HG02610 (cell line): ENCODE results near the gene PCDHA13.
"Not testable (repeated sequence)": the region's sequence is repeated elsewhere in the genome, so short reads cannot be mapped to it uniquely, and the experiment has no call there.

Experiments used
- ATAC-seq: cut with Tn5 transposase; IDR thresholded peaks from one replicate; pipeline ENCODE4 v1.9.1; 2021; ENCODE audit warnings: mild to moderate bottlenecking, moderate library complexity; ENCODE audit not compliant: unreplicated experiment

PCDHA13 gene, protein sequence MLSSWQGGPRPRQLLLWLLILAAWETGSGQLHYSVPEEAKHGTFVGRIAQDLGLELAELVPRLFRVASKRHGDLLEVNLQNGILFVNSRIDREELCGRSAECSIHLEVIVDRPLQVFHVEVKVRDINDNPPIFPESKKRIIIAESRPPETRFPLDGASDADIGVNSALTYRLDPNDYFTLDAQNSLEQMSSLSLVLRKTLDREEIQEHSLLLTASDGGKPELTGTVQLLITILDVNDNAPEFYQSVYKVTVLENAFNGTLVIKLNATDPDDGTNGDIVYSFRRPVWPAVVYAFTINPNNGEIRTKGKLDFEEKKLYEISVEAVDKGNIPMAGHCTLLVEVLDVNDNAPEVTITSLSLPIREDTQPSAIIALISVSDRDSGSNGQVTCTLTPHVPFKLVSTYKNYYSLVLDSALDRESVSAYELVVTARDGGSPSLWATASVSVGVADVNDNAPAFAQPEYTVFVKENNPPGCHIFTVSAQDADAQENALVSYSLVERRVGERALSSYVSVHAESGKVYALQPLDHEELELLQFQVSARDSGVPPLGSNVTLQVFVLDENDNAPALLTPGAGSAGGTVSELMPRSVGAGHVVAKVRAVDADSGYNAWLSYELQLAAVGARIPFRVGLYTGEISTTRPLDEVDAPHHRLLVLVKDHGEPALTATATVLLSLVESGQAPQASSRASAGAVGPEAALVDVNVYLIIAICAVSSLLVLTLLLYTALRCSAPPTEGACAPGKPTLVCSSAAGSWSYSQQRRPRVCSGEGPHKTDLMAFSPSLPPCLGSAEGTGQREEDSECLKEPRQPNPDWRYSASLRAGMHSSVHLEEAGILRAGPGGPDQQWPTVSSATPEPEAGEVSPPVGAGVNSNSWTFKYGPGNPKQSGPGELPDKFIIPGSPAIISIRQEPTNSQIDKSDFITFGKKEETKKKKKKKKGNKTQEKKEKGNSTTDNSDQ

DNA sequence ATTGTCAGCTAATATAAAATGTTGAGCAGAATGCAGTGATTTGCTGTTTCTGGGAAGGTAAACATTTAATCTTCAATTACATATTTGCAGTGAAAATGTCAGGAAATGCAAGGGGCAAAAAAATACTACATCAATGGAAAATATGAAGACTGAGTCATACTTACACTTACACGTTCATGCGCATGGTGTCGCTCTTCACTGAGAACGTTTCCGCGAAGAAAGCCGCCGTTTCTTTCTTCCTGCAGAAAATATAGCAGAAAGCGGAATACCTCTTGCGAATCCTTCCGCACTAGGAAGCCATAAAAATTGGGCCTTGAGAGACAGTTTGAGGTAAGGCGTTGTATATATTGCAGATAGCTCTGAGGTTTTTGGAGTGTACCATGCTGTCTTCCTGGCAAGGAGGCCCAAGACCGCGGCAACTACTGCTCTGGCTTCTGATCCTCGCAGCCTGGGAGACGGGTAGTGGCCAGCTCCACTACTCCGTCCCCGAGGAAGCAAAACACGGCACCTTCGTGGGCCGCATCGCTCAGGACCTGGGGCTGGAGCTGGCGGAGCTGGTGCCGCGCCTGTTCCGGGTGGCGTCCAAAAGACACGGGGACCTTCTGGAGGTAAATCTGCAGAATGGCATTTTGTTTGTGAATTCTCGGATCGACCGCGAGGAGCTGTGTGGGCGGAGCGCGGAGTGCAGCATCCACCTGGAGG is at the start of gene PCDHA13:
PCDHA13 (plus strand) TSS at position 236 of the 702 bp plus-strand sequence; CDS start at position 381, 145 bp downstream.
- ATAC-seq: no peak

DNA sequence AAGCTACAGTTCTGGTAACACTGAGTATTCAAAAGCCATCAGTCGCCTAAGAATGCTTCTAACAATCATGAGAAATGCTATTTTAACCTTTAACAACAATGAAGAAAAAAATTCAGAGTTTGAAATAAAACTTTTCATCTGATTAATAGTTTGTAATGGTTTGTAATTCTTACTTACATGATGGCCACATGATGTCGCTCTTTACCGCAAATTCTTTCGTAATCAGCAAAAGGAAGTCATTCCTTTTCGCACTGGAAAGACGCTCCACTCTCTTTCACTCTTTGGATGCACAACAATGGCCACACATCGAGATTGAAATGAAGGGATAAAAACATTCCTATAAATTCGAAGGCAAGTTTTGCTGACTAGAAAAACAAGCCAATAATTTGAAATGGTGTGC is 47.9 kb upstream of the PCDHA13 start, which contains the start of gene PCDHA7:
PCDHA7 (plus strand) TSS at position 277 of the 400 bp plus-strand sequence; CDS start at position 392, 115 bp downstream.
- ATAC-seq: no peak

DNA sequence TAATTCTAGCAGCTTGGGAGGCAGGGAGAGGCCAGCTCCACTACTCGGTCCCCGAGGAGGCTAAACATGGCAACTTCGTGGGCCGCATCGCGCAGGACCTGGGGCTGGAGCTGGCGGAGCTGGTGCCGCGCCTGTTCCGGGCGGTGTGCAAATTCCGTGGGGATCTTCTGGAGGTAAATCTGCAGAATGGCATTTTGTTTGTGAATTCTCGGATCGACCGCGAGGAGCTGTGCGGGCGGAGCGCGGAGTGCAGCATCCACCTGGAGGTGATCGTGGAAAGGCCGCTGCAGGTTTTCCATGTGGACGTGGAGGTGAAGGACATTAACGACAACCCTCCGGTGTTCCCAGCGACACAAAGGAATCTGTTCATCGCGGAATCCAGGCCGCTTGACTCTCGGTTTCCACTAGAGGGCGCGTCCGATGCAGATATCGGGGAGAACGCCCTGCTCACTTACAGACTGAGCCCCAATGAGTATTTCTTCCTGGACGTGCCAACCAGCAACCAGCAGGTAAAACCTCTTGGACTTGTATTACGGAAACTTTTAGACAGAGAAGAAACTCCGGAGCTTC is 47.4 kb upstream of the PCDHA13 start:
- not testable (repeated sequence) for ATAC-seq

- ATAC-seq: no peak
Observed at GRCh38 chr5:140835622-140836510, 46.1 kb upstream of the PCDHA13 start.

DNA sequence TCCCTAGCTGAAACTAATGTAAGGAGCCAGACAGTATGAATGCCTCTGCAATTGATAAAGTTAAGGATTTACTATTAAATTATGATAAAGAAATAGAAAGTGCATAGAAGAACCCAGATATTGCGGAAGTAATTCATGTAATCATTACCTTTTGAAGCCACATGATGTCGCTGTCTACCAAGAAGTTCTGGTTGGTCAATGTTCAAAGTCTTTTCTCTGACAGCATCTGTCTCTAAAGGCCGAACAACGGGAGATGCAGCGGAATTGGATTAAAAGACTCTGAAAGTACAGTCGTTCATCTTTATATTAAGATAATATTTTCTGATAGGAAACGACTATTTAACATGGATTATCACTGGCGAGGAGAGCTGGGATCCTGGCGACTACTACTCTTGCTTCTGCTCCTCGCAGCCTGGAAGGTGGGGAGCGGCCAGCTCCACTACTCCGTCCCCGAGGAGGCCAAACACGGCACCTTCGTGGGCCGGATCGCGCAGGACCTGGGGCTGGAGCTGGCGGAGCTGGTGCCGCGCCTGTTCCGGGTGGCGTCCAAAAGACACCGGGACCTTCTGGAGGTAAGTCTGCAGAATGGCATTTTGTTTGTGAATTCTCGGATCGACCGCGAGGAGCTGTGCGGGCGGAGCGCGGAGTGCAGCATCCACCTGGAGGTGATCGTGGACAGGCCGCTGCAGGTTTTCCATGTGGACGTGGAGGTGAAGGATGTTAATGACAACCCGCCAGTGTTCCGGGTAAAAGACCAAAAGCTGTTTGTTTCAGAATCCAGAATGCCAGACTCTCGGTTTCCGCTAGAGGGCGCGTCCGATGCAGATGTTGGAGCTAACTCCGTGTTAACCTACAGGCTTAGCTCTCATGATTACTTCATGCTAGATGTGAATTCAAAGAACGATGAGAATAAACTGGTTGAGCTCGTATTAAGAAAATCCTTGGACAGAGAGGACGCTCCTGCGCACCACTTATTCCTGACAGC is 40.7 kb upstream of the PCDHA13 start, which contains the start of gene PCDHA8:
PCDHA8 (plus strand) TSS at position 210 of the 985 bp plus-strand sequence; CDS start at position 345, 135 bp downstream.
- no peak for ATAC-seq

DNA sequence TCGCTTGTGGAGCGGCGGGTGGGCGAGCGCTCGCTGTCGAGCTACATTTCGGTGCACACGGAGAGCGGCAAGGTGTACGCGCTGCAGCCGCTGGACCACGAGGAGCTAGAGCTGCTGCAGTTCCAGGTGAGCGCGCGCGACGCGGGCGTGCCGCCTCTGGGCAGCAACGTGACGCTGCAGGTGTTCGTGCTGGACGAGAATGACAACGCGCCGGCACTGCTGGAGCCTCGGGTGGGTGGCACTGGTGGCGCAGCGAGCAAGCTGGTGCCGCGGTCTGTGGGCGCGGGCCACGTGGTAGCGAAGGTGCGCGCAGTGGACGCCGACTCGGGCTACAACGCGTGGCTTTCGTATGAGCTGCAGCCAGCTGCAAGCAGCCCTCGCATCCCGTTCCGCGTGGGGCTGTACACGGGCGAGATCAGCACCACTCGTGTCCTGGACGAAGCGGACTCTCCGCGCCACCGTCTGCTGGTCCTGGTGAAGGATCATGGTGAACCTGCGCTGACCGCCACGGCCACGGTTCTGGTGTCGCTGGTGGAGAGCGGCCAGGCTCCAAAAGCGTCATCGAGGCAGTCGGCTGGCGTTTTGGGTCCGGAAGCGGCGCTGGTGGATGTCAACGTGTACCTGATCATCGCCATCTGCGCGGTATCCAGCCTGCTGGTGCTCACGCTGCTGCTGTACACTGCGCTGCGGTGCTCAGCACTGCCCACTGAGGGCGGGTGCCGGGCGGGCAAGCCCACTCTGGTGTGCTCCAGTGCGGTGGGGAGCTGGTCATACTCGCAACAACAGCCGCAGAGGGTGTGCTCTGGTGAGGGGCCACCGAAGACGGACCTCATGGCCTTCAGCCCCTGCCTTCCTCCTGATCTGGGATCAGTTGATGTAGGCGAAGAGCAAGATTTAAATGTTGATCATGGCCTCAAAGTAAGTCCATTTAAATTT is 38.9 kb upstream of the PCDHA13 start:
- no peak for ATAC-seq

- not testable (repeated sequence) for ATAC-seq
Observed at GRCh38 chr5:140848139-140849102, 33.5 kb upstream of the PCDHA13 start, which contains the start of gene PCDHA9. Gene PCDHA9, plus strand, starts transcription at chr5:140848382. Its CDS starts 114 bp downstream, at chr5:140848496.

DNA sequence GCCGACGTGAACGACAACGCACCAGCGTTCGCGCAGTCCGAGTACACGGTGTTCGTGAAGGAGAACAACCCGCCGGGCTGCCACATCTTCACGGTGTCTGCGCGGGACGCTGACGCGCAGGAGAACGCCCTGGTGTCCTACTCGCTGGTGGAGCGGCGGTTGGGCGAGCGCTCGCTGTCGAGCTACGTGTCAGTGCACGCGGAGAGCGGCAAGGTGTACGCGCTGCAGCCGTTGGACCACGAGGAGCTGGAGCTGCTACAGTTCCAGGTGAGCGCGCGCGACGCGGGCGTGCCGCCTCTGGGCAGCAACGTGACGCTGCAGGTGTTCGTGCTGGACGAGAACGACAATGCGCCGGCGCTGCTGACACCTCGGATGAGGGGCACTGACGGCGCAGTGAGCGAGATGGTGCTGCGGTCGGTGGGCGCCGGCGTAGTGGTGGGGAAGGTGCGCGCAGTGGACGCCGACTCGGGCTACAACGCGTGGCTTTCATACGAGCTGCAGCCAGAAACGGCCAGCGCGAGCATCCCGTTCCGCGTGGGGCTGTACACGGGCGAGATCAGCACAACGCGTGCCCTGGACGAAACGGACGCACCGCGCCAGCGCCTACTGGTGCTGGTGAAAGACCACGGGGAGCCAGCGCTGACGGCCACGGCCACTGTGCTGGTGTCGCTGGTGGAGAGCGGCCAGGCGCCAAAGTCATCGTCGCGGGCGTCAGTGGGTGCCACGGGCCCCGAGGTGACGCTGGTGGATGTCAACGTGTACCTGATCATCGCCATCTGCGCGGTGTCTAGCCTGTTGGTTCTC is 31.9 kb upstream of the PCDHA13 start:
- not testable (repeated sequence) for ATAC-seq

DNA sequence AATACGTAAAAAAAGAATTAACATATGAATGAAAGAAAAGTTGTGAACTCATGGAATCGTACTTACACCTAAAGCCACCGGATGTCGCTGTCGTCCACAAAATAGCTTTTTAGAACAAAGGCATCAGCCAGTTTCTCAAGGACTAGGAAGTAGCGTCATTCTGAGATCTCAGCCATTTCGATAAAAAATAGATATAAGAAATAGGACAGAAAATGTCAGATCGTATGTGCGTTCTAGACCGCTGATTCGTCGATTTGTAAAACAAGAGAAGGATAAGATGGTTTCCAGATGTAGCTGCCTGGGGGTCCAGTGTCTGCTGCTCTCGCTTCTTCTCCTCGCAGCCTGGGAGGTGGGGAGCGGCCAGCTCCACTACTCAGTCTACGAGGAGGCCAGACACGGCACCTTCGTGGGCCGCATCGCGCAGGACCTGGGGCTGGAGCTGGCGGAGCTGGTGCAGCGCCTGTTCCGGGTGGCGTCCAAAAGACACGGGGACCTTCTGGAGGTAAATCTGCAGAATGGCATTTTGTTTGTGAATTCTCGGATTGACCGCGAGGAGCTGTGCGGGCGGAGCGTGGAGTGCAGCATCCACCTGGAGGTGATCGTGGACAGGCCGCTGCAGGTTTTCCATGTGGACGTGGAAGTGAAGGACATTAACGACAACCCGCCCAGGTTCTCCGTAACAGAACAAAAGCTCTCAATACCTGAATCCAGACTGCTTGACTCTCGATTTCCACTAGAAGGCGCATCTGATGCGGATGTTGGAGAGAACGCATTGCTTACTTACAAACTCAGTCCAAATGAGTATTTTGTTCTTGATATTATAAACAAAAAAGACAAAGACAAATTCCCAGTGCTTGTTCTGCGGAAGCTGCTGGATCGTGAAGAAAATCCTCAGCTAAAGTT is 25.9 kb upstream of the PCDHA13 start, which contains the start of gene PCDHA10:
PCDHA10 (plus strand) TSS at position 126 of the 903 bp plus-strand sequence; CDS start at position 278, 152 bp downstream.
- no peak for ATAC-seq

DNA sequence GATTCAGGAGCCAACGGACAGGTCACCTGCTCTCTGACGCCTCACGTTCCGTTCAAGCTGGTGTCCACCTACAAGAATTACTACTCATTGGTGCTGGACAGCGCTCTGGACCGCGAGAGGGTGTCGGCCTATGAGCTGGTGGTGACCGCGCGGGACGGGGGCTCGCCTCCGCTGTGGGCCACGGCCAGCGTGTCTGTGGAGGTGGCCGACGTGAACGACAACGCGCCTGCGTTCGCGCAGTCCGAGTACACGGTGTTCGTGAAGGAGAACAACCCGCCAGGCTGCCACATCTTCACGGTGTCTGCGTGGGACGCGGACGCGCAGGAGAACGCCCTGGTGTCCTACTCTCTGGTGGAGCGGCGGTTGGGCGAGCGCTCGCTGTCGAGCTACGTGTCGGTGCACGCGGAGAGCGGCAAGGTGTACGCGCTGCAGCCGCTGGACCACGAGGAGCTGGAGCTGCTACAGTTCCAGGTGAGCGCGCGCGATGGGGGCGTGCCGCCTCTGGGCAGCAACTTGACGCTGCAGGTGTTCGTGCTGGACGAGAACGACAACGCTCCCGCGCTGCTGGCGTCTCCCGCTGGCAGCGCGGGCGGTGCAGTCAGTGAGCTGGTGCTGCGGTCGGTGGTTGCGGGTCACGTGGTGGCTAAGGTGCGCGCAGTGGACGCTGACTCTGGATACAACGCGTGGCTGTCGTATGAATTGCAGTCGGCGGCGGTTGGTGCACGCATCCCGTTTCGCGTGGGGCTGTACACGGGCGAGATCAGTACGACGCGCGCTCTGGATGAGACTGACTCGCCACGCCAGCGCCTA is 24.5 kb upstream of the PCDHA13 start:
- ATAC-seq: no peak

DNA sequence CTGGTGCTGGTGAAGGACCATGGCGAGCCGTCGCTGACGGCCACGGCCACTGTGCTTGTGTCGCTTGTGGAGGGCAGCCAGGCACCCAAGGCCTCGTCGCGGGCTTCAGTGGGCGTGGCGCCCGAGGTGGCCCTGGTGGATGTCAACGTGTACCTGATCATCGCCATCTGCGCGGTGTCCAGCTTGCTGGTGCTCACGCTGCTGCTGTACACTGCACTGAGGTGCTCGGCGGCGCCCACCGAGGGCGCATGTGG is 24.0 kb upstream of the PCDHA13 start:
- no peak for ATAC-seq

- ATAC-seq: no peak
Observed at GRCh38 chr5:140862441-140863295, 19.3 kb upstream of the PCDHA13 start.
